ENCODE data around the gene GNAO1.
"Not testable (repeated sequence)": the region's sequence is repeated elsewhere in the genome, so short reads cannot be mapped to it uniquely, and the experiment has no call there.

DNA sequence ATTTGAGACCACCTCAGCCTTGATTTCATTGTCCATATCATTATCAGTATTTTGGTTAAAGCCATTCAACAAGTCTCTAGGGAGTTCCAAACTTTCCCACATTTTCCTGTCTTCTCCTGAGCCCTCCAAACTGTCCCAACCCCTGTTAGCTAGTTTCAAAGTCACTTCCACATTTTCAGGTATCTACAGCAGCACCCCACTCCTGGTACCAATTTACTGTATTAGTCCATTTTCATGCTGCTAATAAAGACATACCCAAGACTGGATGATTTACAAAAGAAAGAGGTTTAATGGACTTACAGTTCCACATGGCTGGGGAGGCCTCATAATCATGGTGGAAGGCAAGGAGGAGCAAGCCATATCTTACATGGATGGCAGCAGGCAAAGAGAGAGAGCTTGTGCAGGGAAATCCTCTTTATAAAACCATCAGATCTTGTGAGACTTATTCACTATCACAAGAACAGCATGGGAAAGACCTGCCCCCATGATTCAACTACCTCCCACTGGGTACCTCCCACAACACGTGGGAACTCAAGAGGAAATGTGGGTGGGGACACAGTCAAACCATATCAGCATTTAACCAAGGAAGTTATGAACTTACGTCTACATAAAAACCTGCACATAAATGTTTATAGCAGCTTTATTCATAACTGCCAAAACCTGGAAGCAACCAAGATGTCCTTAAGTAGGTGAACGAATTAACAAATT, 189.6 kb downstream of the GNAO1 start:
- TF ChIP-seq, protein P1, sequence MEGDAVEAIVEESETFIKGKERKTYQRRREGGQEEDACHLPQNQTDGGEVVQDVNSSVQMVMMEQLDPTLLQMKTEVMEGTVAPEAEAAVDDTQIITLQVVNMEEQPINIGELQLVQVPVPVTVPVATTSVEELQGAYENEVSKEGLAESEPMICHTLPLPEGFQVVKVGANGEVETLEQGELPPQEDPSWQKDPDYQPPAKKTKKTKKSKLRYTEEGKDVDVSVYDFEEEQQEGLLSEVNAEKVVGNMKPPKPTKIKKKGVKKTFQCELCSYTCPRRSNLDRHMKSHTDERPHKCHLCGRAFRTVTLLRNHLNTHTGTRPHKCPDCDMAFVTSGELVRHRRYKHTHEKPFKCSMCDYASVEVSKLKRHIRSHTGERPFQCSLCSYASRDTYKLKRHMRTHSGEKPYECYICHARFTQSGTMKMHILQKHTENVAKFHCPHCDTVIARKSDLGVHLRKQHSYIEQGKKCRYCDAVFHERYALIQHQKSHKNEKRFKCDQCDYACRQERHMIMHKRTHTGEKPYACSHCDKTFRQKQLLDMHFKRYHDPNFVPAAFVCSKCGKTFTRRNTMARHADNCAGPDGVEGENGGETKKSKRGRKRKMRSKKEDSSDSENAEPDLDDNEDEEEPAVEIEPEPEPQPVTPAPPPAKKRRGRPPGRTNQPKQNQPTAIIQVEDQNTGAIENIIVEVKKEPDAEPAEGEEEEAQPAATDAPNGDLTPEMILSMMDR (IDR thresholded peaks at IDR 0.05; ENCODE audit: insufficient read depth, low read length): not testable (repeated sequence)
- TF ChIP-seq POLR2AphosphoS5 (IDR thresholded peaks at IDR 0.05; ENCODE audit: low read depth); GABPA (IDR thresholded peaks at IDR 0.05; ENCODE audit: low read depth); SPI1 (IDR thresholded peaks at IDR 0.05; ENCODE audit: borderline replicate concordance, low read depth): not testable (repeated sequence)
- TF ChIP-seq, protein P2, sequence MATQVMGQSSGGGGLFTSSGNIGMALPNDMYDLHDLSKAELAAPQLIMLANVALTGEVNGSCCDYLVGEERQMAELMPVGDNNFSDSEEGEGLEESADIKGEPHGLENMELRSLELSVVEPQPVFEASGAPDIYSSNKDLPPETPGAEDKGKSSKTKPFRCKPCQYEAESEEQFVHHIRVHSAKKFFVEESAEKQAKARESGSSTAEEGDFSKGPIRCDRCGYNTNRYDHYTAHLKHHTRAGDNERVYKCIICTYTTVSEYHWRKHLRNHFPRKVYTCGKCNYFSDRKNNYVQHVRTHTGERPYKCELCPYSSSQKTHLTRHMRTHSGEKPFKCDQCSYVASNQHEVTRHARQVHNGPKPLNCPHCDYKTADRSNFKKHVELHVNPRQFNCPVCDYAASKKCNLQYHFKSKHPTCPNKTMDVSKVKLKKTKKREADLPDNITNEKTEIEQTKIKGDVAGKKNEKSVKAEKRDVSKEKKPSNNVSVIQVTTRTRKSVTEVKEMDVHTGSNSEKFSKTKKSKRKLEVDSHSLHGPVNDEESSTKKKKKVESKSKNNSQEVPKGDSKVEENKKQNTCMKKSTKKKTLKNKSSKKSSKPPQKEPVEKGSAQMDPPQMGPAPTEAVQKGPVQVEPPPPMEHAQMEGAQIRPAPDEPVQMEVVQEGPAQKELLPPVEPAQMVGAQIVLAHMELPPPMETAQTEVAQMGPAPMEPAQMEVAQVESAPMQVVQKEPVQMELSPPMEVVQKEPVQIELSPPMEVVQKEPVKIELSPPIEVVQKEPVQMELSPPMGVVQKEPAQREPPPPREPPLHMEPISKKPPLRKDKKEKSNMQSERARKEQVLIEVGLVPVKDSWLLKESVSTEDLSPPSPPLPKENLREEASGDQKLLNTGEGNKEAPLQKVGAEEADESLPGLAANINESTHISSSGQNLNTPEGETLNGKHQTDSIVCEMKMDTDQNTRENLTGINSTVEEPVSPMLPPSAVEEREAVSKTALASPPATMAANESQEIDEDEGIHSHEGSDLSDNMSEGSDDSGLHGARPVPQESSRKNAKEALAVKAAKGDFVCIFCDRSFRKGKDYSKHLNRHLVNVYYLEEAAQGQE (IDR thresholded peaks at IDR 0.05; ENCODE audit: insufficient replicate concordance, low read depth): not testable (repeated sequence)
